ENCODE measurements around the gene ILF2.
"Not testable (repeated sequence)": the region's sequence is repeated elsewhere in the genome, so short reads cannot be mapped to it uniquely, and the experiment has no call there.

The ILF2 gene

DNA sequence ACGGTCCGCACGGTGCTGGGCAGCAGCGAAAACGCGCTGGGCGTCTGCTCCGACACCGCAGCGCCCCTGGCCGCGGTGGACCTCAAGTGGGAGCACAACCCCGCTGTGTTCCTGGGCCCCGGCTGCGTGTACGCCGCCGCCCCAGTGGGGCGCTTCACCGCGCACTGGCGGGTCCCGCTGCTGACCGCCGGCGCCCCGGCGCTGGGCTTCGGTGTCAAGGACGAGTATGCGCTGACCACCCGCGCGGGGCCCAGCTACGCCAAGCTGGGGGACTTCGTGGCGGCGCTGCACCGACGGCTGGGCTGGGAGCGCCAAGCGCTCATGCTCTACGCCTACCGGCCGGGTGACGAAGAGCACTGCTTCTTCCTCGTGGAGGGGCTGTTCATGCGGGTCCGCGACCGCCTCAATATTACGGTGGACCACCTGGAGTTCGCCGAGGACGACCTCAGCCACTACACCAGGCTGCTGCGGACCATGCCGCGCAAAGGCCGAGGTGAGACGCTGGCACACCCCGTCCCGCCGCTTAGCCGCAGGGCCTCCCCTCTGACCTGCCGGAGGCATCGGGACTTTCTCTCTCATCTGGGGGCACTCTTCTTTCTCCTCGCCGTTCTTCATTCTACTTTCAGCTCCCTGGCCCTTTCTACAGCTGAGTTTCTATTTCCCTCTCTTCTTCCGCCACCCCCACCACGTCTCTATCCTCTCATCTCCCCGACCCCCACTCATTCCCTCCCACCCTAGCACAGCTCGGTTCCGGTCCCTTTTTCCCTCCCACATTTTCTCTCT lies 8.7 kb upstream of the ILF2 start:
- no peak for DNase-seq (ENCODE audit: low read depth, low spot score)

DNA sequence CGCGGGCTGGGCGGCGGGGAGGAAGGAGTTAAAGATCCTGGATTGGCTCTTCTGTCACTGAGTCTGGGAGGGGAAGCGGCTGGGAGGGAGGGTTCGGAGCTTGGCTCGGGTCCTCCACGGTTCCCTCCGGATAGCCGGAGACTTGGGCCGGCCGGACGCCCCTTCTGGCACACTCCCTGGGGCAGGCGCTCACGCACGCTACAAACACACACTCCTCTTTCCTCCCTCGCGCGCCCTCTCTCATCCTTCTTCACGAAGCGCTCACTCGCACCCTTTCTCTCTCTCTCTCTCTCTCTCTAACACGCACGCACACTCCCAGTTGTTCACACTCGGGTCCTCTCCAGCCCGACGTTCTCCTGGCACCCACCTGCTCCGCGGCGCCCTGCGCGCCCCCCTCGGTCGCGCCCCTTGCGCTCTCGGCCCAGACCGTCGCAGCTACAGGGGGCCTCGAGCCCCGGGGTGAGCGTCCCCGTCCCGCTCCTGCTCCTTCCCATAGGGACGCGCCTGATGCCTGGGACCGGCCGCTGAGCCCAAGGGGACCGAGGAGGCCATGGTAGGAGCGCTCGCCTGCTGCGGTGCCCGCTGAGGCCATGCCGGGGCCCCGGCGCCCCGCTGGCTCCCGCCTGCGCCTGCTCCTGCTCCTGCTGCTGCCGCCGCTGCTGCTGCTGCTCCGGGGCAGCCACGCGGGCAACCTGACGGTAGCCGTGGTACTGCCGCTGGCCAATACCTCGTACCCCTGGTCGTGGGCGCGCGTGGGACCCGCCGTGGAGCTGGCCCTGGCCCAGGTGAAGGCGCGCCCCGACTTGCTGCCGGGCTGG lies 7.9 kb upstream of the ILF2 start, which contains the start of gene NPR1:
TSS of gene NPR1 (plus strand) at position 170 of the 818 bp plus-strand sequence. CDS start at position 591, 421 bp downstream.
- DNase-seq (ENCODE audit: low read depth, low spot score): no peak

- DNase-seq (ENCODE audit: low read depth, low spot score): no peak
Measured at GRCh38 chr1:153677718-153678518, 7.1 kb upstream of the ILF2 start.

DNA sequence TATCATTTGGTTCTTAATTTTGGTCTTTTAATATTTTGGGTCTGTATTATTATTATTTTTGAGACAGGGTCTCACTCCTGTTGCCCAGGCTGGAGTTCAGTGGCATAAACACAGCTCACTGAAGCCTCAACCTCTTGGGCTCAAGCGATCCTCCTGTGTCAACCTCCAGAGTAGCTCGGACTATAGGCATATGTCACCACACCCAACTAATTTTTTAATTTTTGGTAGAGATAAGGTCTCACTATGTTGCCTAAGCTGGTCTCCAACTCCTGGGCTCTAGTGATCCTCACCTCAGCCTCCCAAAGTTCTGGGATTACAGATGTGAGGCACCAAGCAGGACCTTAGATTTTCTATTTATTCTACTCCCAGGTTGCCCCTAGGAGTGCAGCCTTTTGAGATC lies 2.7 kb upstream of the ILF2 start:
- DNase-seq (ENCODE audit: low read depth, low spot score): no peak

- DNase-seq (ENCODE audit: low read depth, low spot score): not testable (repeated sequence)
Measured at GRCh38 chr1:153671628-153672353, 998 bp upstream of the ILF2 start.

- no peak for DNase-seq (ENCODE audit: low read depth, low spot score)
Measured at GRCh38 chr1:153670257-153670858, 435 bp downstream of the ILF2 start.

DNA sequence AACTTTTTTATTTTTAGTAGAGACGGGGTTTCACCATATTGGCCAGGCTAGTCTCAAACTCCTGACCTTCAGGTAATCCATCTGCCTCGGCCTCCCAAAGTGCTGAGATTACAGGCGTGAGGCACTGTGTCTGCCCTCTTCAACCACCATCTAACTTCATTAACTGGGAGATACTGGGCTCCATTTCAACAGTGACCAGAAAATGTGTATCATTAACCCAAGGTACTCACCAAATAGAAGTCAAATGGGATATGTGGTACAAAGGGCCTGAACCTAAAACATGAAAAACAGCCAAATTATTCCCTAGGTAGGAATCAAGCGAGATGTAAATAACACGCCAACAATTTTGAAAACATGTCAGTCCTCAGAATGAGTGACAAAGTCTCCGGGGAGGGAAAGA lies 1.2 kb downstream of the ILF2 start:
- DNase-seq (ENCODE audit: low read depth, low spot score): no peak

- DNase-seq (ENCODE audit: low read depth, low spot score): not testable (repeated sequence)
Measured at GRCh38 chr1:153668672-153669071, 2.1 kb downstream of the ILF2 start.

GRCh38 chr1:153667439-153667838 lies 3.4 kb downstream of the ILF2 start:
- no peak for DNase-seq (ENCODE audit: low read depth, low spot score)

DNA sequence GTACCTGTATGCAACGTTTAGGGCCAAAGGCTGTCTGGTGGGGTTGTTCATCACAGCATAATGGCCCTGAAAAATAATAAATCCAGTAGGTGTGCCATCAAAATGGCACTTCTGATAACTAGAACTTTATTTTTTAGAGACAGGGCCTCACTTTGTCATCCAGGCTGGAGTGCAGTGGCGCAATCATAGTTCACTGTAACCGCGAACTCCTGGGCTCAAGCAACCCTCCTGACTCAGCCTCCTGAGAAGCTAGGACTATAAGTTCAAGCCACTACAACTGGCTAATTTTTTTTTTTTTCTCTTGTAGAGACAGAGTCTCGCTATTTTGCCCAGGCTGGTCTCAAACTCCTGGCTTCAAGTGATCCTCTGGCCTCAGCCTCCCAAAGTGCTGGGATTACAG lies 7.6 kb downstream of the ILF2 start:
- DNase-seq (ENCODE audit: low read depth, low spot score): no peak

GRCh38 chr1:153662269-153662668 lies 8.5 kb downstream of the ILF2 start:
- DNase-seq (ENCODE audit: low read depth, low spot score): no peak

GRCh38 chr1:153661111-153661708 lies 9.6 kb downstream of the ILF2 start:
- DNase-seq (ENCODE audit: low read depth, low spot score): no peak

DNA sequence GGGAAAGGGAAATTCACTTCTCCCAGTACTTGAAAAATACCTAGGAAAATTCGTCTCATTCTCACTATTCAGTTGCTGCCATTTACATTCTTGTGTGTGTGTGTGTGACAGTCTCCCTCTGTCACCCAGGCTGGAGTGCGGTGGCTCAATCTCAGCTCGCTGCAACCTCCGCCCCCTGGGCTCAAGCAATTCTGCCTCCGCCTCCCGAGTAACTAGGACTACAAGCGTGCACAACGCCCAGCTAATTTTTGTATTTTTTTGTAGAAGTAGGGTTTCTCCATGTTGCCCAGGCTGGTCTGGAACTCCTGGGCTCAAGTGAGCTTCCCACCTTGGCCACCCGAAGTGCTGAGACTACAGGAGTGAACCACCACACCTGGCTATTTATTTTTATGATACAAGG lies 11.1 kb downstream of the ILF2 start:
- DNase-seq (ENCODE audit: low read depth, low spot score): no peak

GRCh38 chr1:153659175-153659534 lies 11.6 kb downstream of the ILF2 start:
- DNase-seq (ENCODE audit: low read depth, low spot score): no peak

DNA sequence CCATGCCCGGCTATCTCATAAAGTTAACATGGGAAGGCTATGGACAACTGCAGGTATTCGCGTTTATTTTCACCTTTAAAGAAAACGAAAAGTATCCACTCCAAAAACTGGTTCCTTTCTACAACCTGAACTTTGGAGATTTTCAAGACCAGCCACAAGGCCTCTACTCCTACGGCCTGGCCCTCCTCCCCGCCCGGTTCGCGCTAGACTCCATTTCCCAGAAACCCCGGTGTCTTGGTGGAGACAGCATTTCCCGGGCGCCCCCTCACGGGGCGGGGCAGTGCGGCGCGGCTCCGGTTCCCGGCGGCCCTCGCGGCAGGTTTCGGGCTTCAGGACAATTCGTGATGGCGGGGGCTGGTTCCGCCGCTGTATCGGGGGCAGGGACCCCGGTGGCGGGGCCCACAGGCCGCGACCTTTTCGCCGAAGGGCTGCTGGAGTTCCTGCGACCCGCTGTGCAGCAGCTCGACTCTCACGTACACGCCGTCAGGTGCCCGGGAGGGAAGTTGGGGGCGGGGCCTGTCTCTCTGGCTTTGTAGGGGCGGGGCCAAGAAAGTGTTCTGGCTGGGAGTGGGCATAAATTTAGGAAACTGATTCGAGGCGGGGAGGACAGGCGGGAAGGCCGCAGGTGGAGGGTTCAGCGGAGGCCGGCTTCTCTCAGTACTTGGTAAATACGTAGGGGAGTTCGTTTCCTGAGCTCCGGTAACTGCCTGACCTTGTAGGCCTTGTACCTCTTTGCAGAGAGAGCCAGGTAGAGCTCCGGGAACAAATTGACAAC lies 12.2 kb downstream of the ILF2 start, which contains the start of gene SNAPIN:
TSS of gene SNAPIN (plus strand) at position 304 of the 775 bp plus-strand sequence. CDS start at position 345, 41 bp downstream.
- DNase-seq (ENCODE audit: low read depth, low spot score): peak; percentile 44

DNA sequence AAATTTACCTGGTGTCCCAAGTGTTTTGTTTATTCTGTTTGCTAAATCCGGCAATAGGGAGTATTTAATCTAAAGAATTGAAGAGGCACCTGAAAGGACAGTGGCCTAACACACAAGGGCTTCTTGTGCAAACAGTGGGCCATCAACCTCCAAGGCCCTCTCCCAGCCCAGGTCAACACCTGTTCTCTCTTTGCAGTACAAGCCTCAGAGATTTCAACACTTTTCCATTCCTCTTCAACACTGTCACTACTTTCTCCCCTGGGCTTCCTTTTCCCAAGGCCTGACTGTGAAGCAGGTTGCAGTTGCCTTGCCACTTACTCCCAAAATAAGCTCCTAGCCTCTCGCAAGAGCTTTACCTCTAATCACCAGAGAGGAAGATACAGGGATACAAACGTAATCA lies 15.5 kb downstream of the ILF2 start:
- DNase-seq (ENCODE audit: low read depth, low spot score): no peak

DNA sequence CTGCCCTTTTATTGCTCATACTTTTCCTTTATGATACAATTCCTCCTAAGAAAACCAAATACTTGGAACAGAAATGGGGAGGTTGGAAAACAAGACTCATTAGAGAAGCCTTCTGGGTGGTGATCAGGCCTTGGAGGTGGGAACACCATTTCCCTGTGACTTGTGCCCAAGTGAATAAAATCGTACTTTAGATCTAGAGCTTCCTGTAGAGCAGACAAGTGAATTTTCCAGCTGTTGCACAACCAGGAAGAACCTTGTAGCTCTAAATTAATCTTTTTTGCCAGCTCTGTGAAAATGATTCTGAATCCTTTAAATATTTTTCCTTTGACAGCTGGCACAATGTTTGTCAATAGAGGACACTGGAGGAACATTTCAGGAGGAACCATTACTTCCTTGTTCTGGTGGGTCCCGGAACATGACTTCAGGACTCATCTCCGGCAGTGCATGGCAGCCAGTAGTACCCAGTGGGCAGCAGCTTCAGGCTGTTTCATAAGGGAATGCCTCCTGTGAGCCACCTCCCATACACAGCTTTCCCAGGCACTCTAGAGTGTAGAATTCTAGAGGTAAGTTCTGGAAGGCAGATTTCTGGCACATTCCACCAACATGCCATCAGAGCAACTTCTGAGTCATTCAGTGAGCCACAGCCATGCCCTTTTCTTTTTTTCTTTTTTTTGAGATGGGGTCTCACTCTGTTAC lies 17.8 kb downstream of the ILF2 start:
- DNase-seq (ENCODE audit: low read depth, low spot score): no peak

GRCh38 chr1:153651771-153652170 lies 19.0 kb downstream of the ILF2 start:
- no peak for DNase-seq (ENCODE audit: low read depth, low spot score)

DNA sequence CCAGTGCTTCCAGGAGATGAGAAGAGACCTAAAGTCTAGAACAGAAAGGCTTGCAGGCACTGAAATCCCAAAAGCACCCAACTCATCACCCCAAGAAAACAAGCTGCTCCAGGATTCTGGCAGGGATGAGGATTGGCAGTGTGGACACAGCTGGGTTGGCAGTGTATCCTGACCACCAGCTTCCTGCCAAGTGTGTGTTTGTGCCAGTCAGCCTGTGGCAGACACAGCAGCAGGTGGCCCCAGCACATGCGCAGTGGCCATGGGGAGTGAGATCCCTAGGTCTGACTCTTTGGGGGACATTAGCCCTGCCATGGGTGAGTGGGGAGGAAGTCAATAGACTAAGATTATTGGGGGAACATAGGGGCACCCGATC lies 20.9 kb downstream of the ILF2 start:
- no peak for DNase-seq (ENCODE audit: low read depth, low spot score)
